Esophagus muscularis mucosa (tissue), 4 donors: ENCODE data around the gene CCDC63.

Experiments used
- EP300 ChIP-seq: sonication (generic); formaldehyde crosslinking; IDR thresholded peaks from one replicate; pipeline ENCODE4 v1.6.1; 2017; ENCODE audit warnings: antibody characterized with exemption
- POLR2A ChIP-seq: fragments of 450-650 bp; IDR thresholded peaks from one replicate; pipeline ENCODE4 v1.6.1; 2017; ENCODE audit warnings: antibody characterized with exemption, moderate library complexity, mild to moderate bottlenecking, low read depth
- POLR2AphosphoS5 ChIP-seq, 2 donors: sonication (generic); formaldehyde crosslinking; IDR thresholded peaks; one replicate each; pipeline ENCODE4 v1.6.1; 2017; ENCODE audit warnings: antibody characterized with exemption in 2 of 2
- TF ChIP-seq, protein P1 (sequence below), 3 experiments: fragments of 200-600 bp in 2 of 3; fragments of 450-650 bp in 1 of 3; sonication (generic) in 2 of 3; IDR thresholded peaks; one replicate each; pipeline ENCODE4 v1.5.1; 2017 to 2019; ENCODE audit warnings: antibody characterized with exemption in 3 of 3, mild to moderate bottlenecking in 2 of 3, moderate library complexity in 1 of 3

DNA sequence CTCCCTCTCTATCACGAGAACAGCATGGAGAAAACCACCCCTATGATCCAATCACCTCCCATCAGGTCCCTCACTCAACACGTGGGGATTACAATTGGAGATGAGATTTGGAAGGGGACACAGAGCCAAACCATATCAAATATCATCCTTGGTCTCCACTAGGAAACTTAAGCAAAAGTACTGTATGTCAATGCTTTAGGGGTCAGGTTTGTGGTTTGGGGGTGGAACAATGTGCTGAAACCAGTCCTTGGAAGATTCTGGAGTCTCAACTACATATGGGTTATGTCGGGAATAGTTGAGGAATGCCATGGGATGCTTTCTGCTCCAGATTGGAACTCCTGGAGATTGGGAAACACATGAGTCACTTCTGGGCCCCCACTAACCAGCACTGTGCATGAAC, 48.3 kb upstream of the CCDC63 start:
- TF ChIP-seq POLR2A (no peak), POLR2AphosphoS5 (IDR thresholded peaks at IDR 0.05) (no peak), EP300 (no peak)
- TF ChIP-seq, protein P1, sequence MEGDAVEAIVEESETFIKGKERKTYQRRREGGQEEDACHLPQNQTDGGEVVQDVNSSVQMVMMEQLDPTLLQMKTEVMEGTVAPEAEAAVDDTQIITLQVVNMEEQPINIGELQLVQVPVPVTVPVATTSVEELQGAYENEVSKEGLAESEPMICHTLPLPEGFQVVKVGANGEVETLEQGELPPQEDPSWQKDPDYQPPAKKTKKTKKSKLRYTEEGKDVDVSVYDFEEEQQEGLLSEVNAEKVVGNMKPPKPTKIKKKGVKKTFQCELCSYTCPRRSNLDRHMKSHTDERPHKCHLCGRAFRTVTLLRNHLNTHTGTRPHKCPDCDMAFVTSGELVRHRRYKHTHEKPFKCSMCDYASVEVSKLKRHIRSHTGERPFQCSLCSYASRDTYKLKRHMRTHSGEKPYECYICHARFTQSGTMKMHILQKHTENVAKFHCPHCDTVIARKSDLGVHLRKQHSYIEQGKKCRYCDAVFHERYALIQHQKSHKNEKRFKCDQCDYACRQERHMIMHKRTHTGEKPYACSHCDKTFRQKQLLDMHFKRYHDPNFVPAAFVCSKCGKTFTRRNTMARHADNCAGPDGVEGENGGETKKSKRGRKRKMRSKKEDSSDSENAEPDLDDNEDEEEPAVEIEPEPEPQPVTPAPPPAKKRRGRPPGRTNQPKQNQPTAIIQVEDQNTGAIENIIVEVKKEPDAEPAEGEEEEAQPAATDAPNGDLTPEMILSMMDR (IDR thresholded peaks at IDR 0.05): no peak
